Neutrophil (primary cell): ENCODE data around the gene ERCC5.

ENCODE experiments used
- H3K27ac ChIP-seq: fragments of 200-600 bp; sonication (generic); 2 replicates; pipeline ENCODE4 v1.5.1; 2016; ENCODE audit warnings: mild to moderate bottlenecking, moderate library complexity
- H3K27me3 ChIP-seq: fragments of 200-600 bp; sonication (generic); 2 replicates; pipeline ENCODE4 v1.6.0; 2016; ENCODE audit warnings: mild to moderate bottlenecking
- H3K36me3 ChIP-seq: fragments of 200-600 bp; sonication (generic); 2 replicates; pipeline ENCODE4 v1.5.1; 2017
- H3K4me1 ChIP-seq, 2 experiments: fragments of 200-600 bp in 1 of 2; sonication (generic) in 1 of 2; 1 replicate in 1 of 2; 2 replicates in 1 of 2; pipeline versions ENCODE4 v1.5.1 to v1.6.1; 2013 to 2016; ENCODE audit warnings: low read depth in 1 of 2, low read length in 1 of 2, mild to moderate bottlenecking in 1 of 2, moderate library complexity in 1 of 2; ENCODE audit not compliant: control insufficient read depth in 1 of 2, insufficient read depth in 1 of 2
- H3K4me3 ChIP-seq, 2 experiments: fragments of 200-600 bp in 1 of 2; sonication (generic) in 1 of 2; 1 replicate in 1 of 2; 2 replicates in 1 of 2; pipeline ENCODE4 v1.5.1; 2013 to 2016; ENCODE audit warnings: low read depth in 1 of 2, low read length in 1 of 2, mild to moderate bottlenecking in 1 of 2, moderate library complexity in 1 of 2
- H3K9me3 ChIP-seq: fragments of 200-600 bp; sonication (generic); 2 replicates; pipeline ENCODE4 v1.5.1; 2016
- CTCF ChIP-seq: fragments of 200-600 bp; sonication (generic); IDR thresholded peaks from 2 replicates; pipeline ENCODE4 v1.5.1; 2016; ENCODE audit warnings: antibody characterized with exemption

ERCC5 gene

GRCh38 chr13:102881819-102882686 lies 36.2 kb downstream of the ERCC5 start:
- Histone ChIP-seq H3K4me3 (no peak overlapping the region), H3K27ac (no peak overlapping the region), H3K27me3 (no peaks in the 10 kb centered on the region), H3K4me1 (no peaks in the 10 kb centered on the region), H3K9me3 (no peaks in the 10 kb centered on the region), H3K36me3 (peaks cover 7% of the 10 kb centered on the region)
- TF ChIP-seq CTCF, result no peak

- Histone ChIP-seq H3K27me3 (no peaks in the 10 kb centered on the region), H3K36me3 (no peaks in the 10 kb centered on the region), H3K9me3 (no peaks in the 10 kb centered on the region), H3K4me3 (no peak overlapping the region), H3K27ac (no peak overlapping the region), H3K4me1 (no peaks in the 10 kb centered on the region)
- TF ChIP-seq CTCF, result no peak
Observed at GRCh38 chr13:102892503-102892902, 46.7 kb downstream of the ERCC5 start.

- H3K4me3 ChIP-seq, result no peak overlapping the region
- H3K27ac ChIP-seq, result no peak overlapping the region
- TF ChIP-seq CTCF, result no peak
- no peaks in the 10 kb centered on the region for H3K27me3 ChIP-seq
- H3K36me3 ChIP-seq, result no peaks in the 10 kb centered on the region
- no peaks in the 10 kb centered on the region for H3K9me3 ChIP-seq
- no peaks in the 10 kb centered on the region for H3K4me1 ChIP-seq
Observed at GRCh38 chr13:102897371-102898138, 51.7 kb downstream of the ERCC5 start.

- TF ChIP-seq CTCF, result no peak
- Histone ChIP-seq H3K4me3 (no peak overlapping the region), H3K27me3 (no peaks in the 10 kb centered on the region), H3K4me1 (no peaks in the 10 kb centered on the region), H3K36me3 (no peaks in the 10 kb centered on the region), H3K9me3 (no peaks in the 10 kb centered on the region), H3K27ac (no peak overlapping the region)
Observed at GRCh38 chr13:102900193-102900608, 54.4 kb downstream of the ERCC5 start.

GRCh38 chr13:102901056-102901455 lies 55.2 kb downstream of the ERCC5 start:
- TF ChIP-seq CTCF, result no peak
- H3K27ac ChIP-seq, result no peak overlapping the region
- no peaks in the 10 kb centered on the region for H3K36me3 ChIP-seq
- H3K4me3 ChIP-seq, result no peak overlapping the region
- no peaks in the 10 kb centered on the region for H3K27me3 ChIP-seq
- no peaks in the 10 kb centered on the region for H3K4me1 ChIP-seq
- no peaks in the 10 kb centered on the region for H3K9me3 ChIP-seq
